22Rv1 (cell line): ENCODE data around the gene PARD3.

Source experiments
- ZFX ChIP-seq: fragments of 450-650 bp; IDR thresholded peaks from 2 replicates; pipeline ENCODE4 v1.6.1; 2017; ENCODE audit warnings: antibody characterized with exemption, borderline replicate concordance
- TF ChIP-seq, protein P1 (sequence below): fragments of 450-650 bp; IDR thresholded peaks from 2 replicates; pipeline ENCODE4 v1.5.1; 2017; ENCODE audit warnings: mild to moderate bottlenecking

GRCh38 chr10:34862892-34863291, 47.8 kb upstream of the PARD3 start:
- TF ChIP-seq, protein P1, sequence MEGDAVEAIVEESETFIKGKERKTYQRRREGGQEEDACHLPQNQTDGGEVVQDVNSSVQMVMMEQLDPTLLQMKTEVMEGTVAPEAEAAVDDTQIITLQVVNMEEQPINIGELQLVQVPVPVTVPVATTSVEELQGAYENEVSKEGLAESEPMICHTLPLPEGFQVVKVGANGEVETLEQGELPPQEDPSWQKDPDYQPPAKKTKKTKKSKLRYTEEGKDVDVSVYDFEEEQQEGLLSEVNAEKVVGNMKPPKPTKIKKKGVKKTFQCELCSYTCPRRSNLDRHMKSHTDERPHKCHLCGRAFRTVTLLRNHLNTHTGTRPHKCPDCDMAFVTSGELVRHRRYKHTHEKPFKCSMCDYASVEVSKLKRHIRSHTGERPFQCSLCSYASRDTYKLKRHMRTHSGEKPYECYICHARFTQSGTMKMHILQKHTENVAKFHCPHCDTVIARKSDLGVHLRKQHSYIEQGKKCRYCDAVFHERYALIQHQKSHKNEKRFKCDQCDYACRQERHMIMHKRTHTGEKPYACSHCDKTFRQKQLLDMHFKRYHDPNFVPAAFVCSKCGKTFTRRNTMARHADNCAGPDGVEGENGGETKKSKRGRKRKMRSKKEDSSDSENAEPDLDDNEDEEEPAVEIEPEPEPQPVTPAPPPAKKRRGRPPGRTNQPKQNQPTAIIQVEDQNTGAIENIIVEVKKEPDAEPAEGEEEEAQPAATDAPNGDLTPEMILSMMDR = no peak
- no peak for TF ChIP-seq ZFX
